Epidermal melanocyte (primary cell): ENCODE measurements around the gene SPDEF.
A peak's percentile ranks its signal among the peaks of the same experiment; 100 is the strongest.

ENCODE experiments used
- DNase-seq: peaks from one replicate; pipeline ENCODE4 v3.0.0; 2011; ENCODE audit warnings: low spot score; ENCODE audit not compliant: insufficient read length

The SPDEF gene

DNA sequence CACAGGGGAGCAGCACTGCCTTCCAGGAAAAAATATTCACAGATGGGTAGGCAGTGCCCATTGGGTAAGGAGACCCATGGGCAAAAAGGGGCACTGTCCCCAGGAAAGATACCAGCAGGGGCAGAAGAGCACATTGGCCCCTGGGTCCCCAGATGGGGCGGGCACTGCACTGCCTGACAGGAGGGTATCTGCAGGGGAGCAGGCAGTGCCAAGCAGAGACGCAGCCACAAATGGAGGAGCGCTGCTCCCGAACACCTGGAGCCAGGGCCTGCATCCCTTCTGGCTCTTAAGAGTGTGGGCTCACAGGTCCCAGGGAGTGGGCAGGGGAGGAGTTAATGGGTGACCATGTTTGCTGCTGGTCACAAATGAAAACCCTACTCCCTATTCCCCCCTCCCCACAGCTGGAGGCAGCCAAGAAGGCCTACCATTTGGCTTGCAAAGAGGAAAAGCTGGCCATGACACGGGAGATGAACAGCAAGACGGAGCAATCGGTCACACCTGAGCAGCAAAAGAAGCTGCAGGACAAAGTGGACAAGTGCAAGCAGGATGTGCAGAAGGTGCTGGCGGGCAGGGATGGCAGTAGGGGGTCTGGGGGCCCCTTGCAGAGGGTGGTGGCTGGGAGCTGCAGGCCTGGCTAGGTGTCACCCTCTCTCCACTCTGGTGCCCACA, 27.0 kb downstream of the SPDEF start:
- DNase-seq, result no peak

DNA sequence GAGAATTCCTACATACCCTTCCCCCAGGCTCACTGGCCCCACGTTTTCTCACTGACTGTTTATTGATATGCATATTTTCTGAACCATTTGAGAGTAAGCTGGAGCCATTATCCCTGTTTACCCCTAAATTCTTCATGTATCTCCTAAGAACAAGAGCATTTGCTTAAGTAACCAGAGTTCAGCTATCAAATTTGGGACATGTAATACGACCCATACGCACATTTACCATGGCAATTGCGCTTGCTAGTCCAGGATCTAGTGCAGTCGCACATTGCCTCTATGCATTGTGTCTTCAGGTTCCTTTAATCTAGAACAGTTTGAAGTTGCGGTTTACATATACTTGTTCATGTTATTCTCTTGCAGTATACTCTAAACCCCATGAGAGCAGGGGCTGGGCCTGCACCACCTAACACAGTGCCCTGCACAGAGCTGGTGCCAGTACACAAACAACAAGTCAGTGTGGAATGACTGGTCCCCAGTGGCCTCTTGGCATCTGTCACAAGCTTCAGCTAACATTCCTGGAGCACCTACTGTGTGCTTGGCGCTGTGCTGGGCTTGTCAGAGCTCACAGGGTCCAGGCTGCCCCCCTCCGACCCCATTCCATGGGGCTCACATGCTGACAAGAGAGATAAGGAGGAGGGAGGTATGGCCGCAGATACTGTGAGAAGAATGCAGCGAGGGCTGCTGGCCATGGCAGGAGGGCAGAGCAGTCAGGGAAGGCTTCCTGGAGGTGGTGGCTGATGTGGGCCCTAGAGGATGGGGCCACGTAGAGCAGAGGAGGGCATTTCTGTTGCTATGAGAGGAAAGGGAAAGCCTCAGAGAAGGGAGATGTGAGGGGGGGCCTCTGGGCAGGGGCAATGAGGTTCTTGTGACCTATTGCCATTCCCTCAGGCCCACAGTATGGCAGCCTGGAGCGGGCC, 28.1 kb downstream of the SPDEF start:
- no peak for DNase-seq

DNA sequence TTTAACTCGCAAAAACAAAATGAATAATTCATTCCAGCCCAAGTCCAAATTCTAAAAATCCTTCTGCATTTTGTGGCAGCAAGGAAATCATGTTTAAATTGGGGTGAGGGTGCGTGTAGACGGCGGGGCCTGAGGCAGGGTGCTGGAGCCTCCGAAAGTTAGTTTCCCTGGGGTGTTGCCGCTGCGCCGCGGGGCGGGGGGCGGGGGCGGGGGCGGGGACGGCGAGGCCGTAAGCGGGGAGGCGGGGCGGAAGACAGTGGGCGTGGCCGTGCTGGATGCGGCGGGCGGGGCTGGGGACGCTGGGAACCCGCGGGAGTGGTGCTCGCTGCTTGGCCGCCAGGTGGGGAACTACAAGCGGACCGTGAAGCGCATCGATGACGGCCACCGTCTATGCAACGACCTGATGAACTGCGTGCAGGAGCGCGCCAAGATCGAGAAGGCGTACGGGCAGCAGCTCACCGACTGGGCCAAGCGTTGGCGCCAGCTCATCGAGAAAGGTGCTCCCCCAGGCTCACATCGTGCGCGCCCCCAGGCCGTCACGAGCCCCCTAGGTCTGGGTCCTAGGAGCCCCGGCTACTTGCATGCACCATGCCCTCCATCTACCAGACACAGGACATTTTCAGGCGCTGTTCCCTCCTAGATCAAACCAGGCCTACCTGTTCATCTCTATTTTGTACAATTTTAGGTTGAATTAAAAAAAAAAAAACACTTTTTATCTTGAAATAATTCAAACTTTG, 29.0 kb downstream of the SPDEF start:
- peak; percentile 84 for DNase-seq

DNA sequence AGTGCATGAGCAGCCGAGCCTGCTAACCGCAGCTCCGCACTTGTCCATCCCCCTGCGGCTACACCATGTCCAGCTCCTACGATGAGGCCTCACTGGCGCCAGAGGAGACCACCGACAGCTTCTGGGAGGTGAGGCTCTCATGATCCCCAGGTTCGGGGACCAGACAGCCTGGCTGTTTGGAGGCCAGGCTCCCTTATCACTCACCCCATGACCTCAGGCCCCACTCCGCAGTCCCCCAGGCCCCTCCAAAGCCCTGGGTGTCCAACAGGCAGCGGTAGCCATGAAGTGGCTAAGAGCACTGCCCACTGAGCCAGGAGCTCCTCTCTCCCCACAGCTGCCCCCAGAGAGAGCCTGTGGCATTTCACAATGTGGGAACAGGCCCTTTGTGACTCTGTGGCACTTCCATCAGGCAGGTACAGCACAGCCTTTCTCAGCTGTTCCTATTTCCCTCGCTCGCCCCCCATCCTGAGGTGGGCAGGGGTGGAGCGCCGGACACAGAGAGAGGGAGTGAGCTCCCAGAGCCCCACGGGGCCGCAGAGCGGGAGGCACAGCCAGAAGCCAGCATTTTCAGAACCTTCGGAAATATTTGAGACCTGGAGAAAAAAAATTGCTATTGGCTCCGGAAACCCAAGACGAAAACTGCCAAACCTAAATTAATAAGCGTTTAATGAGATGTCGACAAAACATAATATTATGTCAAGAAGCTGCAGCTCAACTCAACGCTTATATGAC, 29.7 kb downstream of the SPDEF start:
- no peak for DNase-seq

DNA sequence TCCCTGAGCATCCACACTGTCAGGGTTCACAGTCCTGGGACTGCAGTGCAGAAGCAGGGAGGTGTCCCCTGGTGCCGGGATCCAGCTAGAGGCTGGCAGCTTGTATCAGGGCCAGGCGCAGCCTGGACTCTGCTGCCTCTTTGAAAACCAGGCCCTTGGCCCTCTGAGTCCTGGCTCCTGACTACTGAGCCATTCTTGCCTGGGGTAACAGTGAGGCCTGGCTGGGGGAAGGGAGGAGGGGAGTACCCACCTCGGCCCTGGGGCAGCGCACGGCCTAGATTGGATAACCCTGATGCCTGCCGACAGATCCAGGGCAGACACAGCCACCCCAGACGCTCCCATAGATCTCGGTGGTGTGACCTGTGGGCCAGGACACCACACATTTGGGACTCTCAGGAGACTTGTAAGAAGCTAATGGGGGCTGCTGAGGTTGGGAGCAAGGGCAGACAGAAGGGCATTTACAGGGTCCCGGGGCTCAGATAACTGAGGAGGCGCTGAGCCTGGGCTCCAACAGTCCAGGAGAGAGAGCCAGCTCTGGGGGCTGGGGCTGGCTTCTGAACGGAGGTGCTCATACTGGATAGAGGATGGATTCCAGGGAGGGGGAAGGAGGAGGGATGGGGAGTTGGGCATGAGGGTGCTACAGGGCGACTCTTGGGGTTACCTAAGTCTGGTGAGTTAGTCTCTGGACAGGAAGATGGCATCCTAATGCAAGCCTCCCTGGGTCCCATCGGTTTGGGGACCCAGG, 30.5 kb downstream of the SPDEF start:
- no peak for DNase-seq

DNA sequence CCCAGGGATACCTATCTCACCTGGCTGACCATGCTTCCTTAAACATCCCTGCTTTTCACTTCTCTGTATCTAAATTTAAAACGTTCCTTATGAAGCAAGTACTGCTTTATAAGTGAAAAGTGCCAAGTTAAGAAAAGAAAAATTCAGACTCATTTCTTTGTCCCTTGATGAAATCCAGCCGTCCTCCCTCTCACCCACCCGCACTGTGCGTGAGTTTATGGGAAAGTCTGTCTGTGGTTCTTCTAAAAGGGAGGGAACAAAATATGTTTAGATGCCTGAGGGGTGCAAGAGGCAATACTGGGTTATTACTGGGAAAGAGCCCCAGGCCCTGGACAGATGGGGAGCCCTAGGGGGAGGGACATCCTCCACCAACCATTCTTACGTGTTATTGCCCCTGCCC, 31.2 kb downstream of the SPDEF start:
- no peak for DNase-seq

DNA sequence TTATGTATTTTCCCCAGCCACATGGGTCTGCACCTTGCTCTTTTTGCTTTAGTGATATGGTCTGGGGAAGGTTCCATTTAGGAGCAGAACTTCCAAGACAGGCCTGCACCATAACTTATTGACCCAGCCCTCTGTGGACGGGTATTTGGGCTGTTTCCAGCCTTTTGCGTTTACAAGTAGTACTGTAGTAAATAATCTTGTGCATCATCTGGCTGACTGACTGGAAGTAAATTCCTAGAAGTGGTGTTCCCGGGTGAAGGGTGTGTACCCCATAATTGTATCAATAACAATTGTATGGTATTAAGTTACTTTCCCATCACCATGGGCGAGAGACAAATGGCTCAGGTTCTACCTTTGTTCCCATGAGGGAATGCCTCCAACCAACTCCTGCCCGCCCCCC, 31.6 kb downstream of the SPDEF start:
- no peak for DNase-seq

DNA sequence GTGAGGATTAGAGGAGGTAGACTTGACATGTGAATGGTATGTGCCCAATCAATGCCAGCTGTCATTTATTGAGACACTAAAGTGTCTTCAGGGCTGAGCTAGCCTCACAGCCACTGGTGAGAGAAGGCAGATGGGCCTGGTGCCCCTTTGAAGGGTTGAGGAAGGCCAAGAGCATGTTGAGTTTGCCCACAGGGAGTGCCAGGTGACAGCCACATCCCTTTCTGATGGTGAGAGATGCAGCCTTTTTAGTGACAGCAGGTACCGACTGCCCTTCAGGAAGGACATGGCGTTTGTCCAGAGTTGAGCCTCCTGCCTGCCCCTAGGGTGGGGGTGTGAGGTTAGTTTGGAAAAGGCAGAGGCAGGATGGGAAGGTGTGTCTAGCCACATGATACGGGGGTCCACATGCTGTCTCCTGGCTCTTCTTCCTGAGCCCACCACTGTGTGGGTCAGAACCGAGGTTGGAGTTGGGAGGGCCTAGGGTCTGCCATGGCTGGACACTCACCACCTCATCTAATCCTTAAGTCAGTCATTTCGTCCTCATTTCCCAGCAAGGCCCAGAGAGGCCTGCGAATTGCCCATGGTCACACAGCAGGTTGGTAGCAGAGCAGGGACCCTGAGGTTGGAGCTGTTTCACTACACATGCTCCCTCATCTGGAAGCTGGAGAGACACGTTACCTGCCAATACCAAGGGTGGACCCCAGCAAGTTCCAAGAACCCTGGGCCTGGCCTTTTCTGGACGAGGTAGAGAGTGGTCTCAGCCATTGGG, 32.5 kb downstream of the SPDEF start:
- DNase-seq, result no peak

DNA sequence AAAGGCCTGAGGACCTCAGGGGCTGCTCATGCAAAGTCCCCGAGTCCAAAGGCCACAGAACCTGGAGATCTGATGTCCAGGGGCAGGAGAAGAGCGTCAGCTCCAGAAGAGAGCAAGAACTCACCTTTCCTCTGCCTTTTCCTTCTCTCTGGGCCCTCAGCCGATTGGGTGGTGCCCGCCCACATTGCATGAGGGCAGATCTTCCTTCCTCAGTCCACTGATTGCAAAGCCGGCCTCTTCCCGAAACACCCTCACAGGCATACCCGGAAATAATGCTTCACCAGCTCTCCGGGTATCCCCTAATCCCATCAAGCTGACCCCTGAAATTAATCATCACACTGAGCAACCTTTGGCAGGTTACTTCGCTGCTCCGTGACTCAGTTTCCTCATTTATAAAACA, 33.4 kb downstream of the SPDEF start:
- no peak for DNase-seq

DNA sequence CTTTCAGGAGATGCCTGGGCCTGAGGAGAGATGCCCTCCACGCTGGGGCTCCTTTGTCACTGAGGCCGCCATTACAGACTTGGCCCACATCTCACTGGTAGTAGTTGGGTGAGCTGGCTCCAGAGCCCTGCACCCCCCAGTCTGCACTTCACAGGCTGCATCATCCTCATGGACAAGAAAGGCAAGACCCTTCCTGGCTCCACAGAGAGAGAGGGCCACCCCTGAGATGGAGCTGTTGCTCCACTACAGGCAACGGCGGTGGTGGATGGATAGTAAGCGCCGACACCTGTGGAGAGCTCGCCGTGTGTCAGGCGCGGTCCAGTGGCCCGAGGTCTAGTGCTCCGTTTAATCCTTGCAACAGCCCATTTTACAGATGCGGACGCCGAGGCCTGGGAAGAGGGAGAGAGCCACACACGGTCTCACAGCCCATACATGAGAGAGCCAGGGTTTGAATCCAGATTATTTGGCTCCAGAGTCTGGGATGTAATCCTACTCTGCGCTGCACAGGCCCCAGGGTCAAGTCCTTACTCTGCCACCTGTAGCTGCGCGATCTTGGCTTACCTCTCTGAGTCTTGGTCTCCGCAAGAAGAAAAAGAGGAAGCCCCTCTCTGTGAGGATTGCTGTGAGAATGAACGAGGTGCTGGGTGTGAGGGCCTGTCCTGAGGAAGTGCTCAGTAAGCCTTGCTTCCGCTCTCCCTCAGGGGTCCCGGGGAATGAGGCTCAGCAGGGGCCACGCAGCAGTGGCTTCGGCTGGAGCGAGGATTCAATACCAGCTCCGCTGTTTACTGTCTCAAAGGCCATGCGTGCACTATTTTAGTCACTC, 34.5 kb downstream of the SPDEF start:
- DNase-seq, result no peak

DNA sequence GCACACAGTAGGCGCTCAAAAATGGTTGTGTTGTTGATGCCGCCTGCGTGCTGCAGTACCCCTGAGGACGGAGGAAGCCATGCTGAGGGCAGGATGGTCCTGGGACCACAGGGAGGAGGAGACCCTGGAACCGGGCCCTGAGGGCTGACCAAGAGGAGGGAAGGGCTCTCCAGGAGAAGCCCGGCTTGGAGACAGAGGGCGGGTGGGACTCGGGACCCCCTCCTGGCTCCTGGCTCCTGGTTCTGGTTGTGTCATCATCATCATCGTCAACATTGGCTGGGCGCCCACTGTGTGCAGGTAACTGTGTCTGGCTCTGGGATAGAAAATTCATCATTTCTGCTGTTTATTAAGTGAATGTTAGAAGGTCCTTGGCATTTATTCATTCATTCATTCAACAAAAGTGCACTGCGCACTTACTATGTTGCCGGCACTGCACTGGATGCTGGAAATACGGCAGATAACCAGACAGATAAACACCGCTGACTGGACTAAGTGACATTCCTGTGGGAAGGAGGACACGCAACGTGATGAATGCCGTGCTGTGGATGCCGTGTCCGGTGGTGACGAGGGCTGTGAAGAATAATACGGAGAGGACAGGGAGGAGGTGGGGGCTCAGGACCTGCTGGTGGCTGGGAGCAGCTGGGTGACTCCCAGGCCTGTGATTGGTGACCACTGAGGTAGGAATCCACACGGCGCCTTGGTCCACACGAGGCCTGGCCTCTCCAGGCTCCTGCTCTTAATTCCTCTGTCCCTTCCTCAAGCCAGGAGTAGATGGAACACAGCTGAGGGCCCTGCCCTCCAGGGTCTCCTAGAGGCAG, 35.3 kb downstream of the SPDEF start:
- no peak for DNase-seq

DNA sequence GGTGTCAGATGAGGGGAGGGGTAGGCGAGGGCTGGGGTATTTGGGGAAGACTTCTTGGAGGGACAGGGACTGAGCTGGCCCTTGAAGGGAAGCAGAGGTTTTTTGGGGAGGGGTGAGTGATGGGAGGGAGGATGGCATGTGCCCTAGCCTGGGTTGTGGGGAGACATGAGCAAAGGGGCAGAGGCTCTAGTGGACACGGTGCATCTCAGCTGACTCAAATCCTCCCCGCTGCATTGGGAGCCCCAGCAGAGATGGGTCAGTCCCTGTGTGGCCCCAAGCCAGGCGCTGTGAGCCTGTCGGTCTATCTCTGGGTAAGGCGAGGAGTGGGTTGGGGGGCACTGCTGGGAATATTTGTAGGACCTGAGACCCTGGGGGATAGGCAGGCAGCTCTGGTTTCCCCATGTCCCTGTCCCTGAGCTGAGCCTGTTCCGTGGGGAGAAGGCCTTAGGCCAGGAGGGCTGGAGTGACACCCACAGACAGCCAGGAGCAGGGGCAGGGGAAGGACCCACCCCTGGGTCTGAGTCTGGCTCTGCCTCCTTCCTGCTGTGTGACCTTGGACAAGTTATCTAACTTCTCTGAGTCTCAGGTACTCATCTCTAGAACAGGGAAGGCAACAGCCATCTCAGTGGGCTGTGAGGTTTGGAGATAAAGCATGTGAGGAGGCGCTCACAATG, 36.0 kb downstream of the SPDEF start:
- DNase-seq, result no peak

DNA sequence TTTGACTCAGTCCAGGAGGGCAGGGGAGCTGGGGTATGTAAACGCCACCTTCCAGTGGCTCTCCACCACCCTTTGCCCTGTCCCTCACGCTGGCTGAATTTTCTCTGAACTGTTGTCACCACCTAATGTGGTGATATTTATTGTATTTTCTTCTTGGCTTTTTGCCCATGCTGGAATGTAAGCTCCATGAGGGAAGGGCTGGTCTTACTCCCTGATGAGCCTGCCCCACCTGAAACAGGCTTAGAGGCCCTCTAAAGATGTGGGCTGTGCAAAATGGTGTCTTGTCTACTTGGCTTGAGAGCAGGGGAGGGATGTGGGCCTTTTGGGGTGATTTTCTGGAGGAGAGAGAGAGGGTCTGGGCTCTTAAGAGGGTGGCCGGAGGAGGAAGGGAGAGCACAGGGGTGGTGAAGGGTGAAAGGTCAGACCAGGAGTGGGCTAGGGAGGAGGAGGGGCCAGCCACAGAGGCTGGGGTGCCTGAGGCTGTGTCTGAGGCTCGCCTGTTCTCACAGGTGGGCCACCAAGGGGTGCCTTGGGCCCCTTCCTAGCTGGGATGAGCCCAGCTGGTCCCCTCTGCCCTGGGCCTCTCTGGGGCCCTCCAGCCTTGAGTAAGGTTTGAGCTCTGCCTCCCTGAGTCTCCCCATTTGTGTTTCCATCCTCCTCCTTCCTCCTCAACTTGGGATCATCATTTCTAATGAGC, 37.3 kb downstream of the SPDEF start:
- no peak for DNase-seq

DNA sequence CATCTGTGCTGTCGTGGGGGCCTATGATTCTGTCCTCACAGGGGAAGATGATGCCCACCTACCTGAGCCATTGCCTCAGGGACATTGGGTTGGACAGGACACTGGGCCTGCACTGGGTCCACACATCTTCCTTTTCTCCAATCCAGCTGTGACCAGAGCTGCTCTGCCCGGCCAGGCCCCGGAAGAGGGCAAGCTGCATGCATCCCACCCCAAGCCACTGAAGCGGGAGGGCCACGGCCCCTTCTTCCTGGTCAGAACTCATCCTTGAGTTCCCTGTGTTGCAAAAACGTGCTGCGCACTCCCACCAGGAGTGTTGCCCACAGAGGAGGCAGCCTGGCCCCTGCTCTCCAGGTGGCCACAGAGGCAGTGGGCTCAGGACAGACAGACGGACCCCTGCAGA, 38.2 kb downstream of the SPDEF start:
- no peak for DNase-seq

DNA sequence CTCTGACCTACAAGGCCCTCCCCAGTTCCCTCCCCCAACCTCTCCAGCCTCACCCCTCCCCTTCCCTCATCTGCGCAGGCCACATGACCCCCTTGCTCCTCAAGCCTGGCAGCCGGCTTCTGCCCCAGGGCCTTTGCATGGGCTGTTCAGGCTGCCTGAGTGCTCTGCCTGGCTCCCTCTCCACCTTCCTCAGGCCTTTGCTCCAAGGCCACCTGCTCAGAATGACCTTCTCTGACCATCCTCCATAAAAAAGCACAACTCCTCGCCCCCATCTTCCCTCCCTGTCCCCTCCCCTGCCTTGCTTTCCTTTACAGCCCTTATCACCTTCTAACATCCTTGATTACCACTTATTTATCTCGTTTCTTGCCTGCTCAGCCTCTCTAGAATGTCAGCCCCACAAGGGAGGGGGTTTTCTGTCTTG, 38.7 kb downstream of the SPDEF start:
- DNase-seq, result no peak

DNA sequence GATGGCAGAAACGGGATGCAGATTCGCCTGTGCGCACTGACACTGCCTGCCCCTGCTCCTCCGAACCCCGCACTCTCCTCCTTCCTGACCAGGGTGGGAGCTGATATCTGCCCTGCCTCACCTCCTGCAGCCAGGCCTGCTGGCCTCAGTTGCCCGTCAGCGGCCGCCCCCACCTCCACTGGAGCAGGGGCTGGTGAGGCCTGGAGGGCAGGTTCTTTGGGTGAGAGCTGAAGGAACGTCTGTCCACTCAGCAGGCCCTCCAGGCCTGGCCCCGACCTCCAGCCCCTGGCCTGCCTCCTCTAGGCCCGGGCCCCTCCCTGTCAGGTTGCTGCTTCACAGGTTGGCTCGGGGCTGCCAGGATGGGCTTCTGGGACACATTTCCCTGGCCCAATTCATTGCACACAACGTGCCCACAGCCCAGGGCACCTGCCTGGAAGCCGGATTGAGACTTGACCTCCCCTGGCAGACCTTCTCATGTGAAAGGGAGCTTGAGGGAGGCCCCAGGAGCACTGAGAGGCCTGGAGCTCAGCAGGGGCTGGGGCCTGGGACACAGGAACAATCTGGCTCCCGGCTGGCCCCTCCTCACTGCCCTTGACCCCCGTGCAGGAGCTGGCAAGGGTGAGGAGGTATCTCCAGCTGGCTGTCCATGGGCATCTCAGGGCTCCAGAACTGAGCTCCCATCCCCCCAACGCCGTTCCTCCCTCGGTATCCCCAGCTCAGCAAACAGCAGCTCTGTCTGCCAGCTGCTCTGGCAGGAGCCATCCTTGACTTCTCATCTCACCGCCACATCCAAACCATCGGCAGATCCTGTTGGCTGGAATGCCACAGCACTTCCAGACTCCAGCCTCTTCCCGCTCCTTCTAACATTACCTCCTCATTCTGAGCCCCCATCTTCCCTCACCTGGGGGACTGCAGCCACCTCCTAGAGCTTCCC, 39.5 kb downstream of the SPDEF start:
- DNase-seq, result no peak
